GM19023 (cell line): ENCODE data around the gene LMO1.

Experiments used
- ATAC-seq: cut with Tn5 transposase; IDR thresholded peaks from one replicate; pipeline ENCODE4 v1.9.1; 2021; ENCODE audit warnings: mild to moderate bottlenecking, moderate library complexity; ENCODE audit not compliant: unreplicated experiment

Gene LMO1

DNA sequence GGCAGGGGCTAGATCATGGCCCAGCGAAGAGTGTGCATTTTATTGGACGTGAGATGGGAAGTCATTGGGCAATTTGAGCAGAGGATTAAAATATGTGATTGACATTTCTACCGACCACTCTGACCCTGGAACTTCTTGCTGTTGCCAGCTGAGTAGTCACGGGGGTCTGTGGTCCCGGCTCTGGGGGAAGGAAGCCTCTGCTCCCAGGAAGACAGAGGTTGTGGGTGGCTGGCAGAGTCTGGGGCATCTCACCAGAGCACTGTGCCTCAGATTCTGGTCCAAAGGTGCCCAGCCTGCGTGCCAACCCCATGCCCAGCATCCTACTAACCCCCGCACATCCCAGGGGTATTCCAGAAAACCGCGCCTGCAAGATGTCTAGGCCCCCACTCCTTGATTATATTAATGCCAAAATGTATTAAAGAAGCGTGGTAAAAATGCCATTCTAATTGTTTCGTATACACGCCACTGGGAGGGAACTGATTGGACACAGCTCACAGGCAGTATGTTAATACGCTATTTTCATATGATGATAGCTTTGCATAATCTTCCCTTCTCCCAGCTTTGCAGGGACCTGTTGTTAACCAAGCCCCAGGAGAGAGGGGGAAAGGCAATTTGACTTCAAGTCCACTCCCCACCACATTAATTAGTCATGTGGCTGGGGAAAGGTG is 25.3 kb upstream of the LMO1 start:
- no peak for ATAC-seq

DNA sequence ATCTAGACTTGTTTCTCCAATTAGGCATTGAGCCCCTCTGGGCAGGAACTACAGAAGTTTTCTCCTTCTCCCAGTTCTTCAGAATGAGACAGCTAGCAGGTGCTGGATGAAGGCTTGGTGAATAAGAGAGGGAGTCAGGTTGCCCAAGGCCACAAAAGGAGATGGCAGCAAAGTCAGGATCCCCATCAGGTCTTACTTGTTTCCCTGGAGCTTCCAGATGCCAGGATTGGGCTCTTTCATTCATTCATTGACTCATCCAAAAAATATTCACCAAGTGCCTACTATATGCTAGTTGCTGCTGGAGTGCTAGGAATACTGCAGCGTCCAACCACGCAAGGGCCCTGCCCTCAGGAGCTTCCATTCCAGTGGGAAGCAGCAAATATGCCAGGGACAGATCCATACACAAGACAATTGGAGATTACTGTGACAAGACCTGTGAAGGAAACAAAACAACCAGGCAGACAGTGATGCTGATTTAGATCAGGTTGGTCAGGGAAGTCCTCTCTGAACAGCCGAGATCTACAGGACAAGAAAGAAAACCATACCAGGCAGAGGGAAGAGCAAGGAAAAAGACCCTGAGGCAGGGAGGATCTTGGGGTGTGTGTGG is 24.6 kb upstream of the LMO1 start:
- ATAC-seq = no peak

DNA sequence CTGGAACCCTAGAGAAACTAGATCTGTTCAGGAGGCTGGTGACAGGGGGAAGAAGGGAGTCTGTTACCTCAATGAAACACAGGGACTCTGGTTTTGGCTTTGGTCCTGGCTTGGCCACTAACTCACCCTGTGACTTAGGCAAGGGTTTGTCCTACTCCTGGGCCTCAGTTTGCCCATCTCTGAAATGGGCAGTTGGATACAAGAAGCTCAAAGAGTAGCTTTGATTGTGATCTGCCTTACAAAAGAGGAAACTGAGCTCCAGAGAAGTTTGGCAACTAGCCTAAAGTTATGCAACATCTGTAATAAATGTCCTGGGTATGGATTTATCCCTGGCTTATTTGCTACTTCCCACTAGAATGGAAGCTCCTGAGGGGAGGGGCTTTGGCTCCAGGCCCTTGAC is 24.0 kb upstream of the LMO1 start:
- ATAC-seq = no peak

DNA sequence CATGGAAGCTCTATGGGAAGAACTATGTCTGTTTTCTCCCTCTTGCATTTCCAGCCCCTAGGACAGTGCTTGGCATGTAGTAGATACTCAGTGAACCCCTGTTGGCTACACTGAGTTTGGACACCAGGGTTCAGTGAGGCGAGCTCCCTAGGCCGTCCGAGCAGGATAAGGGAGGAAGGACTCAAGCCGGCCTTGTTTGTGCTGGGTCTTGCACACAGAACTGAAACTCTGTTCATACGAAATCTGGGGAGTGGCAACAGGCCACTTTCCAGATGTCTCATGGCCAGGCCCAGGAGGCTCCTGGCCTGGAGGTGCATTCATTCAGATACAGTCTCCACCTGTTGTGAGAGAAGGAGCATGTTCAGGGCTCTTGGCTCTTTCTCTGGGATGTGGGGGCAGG is 23.6 kb upstream of the LMO1 start:
- no peak for ATAC-seq

DNA sequence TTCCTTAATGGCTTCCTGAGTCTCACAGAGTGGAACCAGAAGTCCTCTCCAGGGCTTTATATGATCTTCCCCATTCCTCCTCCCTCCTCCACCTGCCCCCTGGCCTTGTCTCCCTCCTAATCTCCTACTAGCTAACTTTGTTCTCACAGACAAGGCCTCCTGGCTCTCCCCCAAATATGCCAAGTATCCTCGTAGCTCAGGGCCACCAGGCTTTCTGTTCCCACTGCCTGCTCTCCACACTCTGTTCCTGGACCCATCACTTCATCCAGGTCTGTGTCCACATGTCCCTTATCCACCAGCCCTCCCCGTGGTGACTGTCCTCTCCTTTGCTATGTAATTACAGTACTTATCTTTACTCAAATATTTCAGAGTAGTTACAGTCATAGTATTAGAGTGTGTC is 23.2 kb upstream of the LMO1 start:
- no peak for ATAC-seq

DNA sequence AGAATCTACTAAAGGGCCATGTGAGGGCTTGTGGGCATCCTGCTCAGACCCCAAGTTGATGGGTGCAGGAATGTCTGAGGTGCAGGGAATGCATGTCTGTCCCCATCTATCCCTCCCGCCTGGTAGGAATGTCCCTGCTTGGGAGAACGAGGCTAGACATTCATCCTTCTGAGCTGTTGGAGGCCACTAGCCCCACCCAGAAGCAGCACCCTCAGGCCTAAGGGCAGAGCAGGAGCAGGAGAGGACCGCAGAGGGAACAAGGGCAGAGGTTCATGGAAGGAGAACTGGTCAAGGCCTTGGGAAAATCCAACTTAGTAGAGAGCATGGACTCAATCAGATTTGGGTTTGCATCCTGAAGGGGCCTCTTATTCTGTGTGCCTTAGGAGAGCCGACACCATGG is 22.1 kb upstream of the LMO1 start:
- no peak for ATAC-seq

DNA sequence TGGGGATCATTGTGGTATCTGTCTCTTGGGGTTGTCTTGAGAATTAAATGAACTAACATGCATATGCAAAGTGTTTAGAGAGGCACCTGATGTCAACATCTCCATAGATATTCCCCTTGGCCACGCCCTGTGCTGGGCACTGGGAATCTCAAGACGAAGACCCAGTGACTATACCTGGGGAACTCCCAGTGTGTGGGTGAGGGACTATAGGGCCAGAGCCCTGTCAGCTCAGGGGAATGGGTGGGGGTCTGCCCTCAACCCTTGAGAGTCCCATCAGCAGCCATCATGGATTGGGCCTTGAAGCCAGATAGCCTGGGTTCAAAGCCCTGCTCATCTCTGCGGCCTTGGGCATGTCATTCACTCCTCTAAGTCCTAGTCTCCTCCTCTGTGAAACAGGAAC is 21.6 kb upstream of the LMO1 start:
- ATAC-seq = no peak

DNA sequence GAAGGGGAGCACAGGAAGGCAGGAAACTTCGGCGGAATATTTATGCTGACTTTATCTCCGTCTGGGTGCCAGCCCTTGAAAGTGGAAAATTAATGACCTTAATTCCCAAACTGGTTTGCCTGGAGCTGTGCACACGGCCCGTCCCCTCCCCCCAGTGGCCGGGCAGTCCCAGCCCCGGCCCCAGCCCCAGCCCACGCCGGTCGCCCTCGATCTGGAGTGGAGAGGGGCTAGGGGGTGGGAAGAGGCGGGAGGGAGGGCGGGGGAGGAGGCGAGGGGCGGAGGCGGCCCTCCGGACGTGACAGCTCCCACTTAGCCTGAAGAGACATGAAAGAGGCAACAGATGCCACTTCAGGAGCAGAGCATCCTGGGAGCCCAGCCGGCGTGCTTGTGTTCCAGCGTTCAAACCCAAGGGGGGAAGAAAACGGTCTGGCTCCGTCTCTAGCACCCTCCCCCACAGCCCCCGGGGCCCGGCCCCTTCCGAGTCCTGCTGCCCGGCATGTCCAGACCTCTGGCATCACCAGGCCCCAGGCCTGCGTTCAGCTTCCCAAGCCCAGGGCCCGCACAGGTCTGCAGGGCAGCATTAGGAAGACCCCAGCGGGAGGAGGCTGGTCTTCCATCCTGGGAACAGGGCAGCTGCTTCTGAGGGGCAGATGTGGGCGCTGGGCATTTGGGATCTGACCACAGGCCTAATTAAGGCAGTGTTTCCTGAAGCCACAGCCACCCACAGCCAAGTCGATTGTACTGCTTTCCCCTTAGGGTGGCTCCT is 20.0 kb upstream of the LMO1 start:
- ATAC-seq = no peak

DNA sequence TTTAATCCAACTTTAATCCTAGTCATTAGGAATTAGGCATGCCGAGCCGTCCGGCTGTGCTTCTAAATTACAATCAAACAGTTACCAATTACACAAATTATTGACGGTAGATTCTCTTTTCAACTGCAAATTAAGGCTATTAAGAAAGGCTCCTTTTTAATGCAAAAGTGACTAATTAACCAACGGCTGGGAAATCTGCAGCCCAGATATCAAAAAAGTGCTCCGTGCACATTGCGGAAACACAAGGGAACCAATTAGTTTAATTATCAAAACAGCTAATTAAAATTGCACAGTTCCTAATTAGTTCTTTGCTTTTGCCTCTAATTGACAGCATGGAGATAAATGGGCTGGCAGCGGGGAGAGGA is 19.4 kb upstream of the LMO1 start:
- ATAC-seq = no peak

DNA sequence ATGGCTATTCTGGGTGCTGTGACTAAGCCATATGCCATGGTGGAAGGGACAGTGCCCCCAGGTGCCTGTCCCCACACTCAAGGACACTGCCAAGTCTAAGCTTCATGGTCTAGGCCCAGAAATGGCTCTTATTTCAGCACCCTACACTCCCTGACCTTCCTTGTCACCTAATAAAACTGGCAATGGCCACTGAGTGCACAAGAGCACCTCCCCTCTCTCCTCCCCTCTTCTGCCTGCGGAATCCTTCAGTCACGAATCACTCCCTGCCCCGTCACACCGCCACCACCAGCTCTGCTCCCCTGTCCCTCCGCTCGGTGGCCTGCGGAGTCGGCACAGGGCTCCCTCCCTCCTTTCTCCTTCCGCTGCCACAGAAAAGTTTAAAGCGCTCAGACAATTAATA is 19.0 kb upstream of the LMO1 start:
- no peak for ATAC-seq

DNA sequence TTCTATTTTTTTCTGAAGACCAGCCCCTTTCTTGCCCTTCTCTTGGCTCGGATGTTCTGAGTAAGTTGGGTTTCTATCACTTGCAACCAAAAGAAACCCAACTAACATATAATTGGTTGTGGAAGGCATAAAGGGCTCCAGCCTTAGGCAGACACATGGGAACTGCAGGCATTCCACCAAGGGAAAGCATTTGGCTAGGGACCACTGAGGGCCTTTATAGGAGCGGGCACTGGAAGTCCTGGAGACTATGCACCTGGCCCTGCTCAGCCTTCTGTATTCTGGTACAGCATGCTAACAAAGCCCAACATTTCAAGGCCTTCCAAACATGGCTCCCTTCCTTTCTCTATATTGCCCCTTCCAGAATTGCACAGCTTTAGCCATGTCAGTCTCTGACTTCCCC is 17.6 kb upstream of the LMO1 start:
- ATAC-seq = no peak

DNA sequence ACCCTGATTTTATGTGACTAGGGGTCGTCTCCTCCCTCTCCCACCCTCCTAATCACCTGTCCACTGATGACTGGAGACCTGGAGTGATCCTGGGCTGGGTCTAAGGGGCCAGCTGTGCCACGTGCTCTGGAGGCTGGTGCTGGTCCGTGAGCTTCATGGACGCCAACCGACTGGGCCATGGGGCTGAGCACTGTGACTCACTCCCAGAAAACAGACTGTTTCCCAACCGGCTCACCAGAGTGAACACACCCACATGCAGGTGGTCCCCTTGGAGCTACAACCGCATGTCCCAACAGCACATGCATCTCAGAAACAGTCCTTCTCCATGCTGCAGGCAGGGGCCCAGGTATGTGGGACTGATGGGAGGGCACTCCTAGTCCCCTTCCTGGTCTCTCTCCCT is 14.0 kb upstream of the LMO1 start:
- ATAC-seq = no peak

DNA sequence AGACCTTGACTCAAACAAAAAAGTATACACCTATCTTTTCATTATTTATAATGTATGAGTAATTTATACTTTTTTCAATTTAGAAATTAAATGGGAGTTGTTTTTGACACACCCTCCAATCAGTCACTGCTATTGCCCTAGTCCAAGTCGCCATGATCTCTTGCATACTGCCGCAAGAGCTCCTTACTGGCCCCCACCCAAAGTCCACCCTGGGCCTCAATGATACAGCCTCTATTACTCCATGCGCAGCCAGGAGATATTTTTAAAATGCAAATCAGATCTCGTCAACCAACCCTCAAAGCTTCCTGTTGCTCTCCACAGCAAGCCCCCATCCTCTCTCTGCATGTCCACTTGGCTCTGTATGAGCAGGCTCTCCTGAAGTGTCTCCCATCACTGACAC is 12.8 kb upstream of the LMO1 start:
- no peak for ATAC-seq

DNA sequence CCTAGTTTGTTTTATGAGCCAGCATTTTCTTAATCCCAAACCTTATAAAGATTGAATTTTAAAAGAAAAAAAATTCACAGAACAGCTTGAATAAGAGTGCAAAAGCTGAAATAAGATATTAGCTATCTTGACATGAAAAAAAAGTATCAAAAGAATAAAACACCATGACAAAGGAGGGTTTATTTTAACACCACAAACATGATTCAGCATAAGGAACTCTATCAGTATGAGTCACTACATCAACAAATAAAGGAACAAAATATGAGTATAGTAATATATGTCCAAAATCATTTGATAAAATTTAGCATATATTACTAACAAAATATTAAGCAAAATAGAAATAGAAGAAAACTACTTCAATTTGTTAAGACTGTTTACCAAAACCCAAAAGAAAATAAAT is 9.6 kb upstream of the LMO1 start:
- no peak for ATAC-seq

DNA sequence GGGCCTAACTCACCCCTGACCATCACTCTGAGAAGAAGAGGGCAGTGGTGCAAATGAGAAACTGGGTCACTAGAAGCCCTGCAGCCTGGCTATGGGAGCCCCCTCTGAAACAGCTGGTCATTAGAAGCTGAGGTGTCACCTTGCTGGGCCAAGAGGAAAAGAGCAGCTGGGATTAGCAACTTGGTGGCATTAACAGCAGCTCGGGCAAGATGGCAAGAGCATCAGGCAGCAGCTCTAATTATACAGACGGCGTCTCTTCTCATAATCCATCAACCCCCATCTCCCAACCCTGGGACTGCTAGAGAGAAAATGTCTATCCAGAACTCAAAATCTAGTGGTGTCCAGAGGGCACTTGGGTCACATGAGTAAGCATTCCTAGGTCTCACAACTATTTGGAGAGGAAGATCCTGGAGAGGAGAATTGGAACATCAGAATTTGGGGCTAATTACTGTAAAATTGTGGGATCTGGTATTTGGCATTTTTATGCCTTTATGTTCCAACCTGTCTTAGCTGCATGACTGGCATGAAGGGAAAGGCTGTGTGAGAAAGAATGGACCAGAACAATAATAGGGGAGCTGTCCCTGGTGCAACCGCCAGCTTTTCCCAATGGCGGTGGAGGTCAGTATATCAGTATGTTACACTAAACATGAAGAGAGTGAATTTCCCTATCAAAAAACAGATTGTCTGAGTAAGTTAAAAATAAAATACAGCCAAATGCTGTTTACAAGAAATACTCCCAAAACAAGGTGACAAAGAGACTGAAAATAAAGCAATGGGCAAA is 7.6 kb upstream of the LMO1 start:
- no peak for ATAC-seq

DNA sequence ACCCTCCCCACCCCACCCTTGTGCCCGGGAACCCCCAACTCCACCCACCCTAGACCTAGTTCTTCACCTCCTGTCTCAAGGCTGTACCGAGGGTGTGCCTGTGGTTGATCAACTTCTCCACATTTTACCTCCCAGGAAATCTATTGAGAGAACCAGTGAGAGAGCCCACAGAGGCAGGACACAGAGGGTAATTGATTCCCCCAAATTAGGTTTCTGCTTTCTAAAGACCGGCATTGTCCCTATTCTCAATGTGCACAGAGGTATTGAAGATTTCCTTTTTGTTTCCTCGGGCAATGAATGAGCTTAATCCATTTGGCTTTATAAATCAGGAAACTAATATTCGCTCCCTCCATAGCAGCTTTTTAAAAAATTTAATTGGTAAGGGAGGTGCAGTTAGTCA is 6.0 kb upstream of the LMO1 start:
- no peak for ATAC-seq

DNA sequence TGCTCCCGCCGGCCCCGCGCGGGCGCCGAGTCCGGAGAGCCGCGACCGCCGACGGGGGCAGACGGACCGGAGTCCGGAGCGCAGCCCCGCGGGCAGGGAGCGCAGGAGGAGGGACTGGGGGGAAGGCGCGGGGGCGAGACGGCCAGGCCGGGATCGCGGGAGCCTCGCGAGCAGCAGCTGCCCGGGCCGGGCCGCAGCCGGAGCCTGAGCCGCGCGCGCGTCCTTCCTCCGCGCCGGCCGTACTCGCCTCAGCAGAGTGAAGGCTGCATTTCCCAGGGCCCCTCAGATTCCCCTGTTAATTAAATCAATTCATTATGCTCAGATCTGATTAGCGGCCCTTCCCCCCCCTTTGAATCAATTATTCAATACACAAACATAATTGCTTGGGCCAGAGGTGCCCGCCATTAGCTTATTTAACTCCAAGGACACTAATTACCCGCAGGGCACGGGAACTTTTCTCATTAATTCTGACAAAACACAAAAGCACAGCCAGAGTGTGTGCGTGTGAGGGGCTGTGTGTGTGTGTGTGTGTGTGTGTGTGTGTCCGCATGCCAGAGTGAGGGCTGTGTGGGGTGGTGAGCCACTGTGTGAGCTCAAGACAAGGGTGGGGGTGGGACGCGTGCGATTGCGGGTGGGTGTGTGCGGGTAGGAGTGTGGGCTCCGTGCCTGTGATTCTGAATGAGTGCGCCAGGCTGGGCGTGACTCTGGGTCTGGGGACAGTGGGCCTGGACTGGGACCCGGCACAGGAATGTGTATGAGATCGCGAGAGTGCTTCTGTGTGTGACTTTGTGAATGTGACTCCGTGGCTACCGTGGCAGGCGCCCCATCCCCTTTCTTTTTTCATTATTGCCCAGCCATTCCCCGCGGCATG is 5.1 kb upstream of the LMO1 start:
- ATAC-seq = no peak

DNA sequence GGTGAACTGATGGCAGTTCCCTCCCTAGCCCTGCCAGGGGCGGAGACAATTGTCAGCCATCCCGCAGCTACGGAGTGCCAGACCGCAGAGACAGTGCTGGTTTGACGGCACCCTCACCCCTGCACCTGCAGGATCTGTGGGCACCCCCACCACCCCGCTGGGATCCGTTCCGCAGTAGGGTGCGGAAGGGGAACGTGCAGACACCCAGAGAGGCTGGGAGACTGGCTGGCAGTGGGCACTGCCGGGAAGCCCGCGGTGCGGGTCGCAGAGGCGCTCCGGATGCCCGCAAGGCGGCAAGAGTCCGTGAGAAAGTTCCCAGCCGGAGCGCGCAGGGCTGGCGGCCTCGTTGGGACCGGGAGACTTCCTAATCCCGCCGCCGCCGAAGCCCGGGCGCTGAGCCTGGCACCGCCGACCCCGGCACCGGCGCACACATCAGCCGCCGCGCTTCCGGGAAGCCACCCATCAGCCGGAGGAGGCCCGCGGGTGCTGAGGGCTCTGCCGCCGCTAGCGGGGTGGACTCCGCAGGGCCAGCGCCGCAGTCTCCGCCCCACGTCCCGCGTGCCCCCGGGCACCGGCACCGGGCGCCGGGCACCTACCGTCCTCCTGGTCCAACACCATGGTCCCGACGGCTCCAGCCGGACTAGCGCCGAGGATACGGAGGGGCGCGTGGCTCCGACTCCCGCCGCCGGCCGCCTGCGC is 4.3 kb upstream of the LMO1 start:
- no peak for ATAC-seq

DNA sequence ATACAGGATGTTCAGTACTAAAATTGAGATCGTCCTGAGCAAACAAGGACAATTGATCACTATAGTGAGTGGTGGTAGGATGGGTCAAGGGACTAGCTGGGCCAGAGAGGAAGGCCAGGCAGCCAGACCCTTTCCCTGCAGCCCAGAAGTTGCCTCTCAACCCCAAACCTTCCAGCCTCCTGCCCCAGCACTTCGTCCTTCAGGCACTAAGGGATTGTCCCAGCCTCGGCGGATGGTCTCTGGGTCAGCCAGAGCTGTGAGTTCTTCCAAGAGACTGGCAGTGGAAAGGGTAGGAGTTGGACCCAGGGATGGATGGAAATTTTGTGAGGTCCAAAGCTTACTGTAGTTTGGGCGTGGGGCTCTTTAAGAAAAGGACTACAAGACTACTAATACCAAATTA is 3.6 kb upstream of the LMO1 start:
- no peak for ATAC-seq
